ENCODE data around the gene RIF1.

RIF1 gene

DNA sequence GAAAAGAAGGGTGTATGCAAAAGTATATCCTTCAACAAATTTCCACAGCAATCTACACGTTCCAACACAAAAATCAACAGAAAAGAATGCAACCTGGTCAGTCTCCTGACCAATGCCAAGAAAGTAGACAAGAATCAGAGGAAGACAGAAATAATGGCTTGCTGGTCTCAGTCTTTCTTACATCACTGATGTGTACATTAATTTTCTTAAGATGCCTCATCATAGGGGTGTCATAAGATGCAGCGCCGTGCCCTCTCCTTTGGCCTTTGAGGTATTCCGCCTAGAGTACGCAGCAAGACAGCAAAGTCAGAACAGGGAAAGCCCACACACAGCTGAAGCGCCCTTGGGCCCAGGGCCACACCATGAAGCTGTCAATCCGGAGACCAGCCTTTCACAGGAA is 112.9 kb downstream of the RIF1 start:
- Histone ChIP-seq H3K27me3 (no peaks in the 10 kb centered on the region), H3K27ac (no peak overlapping the region), H3K9me3 (no peaks in the 10 kb centered on the region), H3K4me1 (no peaks in the 10 kb centered on the region), H3K4me3 (no peak overlapping the region), H3K36me3 (no peaks in the 10 kb centered on the region)
- intact Hi-C loops (cut with DNase I; ENCODE audit: low total_unique reads): no loop called here
- DNase-seq: no peak
- TF ChIP-seq, protein P1, sequence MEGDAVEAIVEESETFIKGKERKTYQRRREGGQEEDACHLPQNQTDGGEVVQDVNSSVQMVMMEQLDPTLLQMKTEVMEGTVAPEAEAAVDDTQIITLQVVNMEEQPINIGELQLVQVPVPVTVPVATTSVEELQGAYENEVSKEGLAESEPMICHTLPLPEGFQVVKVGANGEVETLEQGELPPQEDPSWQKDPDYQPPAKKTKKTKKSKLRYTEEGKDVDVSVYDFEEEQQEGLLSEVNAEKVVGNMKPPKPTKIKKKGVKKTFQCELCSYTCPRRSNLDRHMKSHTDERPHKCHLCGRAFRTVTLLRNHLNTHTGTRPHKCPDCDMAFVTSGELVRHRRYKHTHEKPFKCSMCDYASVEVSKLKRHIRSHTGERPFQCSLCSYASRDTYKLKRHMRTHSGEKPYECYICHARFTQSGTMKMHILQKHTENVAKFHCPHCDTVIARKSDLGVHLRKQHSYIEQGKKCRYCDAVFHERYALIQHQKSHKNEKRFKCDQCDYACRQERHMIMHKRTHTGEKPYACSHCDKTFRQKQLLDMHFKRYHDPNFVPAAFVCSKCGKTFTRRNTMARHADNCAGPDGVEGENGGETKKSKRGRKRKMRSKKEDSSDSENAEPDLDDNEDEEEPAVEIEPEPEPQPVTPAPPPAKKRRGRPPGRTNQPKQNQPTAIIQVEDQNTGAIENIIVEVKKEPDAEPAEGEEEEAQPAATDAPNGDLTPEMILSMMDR (IDR thresholded peaks at IDR 0.05): no peak

DNA sequence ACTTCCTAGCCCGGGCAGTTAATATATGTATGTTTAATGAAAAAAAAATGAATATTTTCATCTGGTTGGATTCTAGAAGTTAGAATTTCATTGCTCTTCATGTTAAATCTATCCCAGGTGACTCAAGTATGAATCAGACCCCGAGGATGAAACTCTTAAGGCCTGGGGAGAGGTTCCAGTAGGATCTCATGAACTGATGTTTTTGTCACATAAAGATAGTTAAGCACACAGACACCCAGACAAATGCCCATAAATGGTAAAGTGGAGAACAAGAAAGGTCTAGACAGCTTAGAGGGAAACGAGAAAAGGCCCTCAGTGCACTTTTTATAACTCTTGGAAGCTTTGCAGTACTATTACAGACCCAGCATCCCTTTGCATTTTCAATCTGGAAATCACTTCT is 114.1 kb downstream of the RIF1 start:
- Histone ChIP-seq H3K27me3 (no peaks in the 10 kb centered on the region), H3K9me3 (no peaks in the 10 kb centered on the region), H3K27ac (no peak overlapping the region), H3K4me1 (no peaks in the 10 kb centered on the region), H3K36me3 (no peaks in the 10 kb centered on the region), H3K4me3 (no peak overlapping the region)
- intact Hi-C loops (cut with DNase I; ENCODE audit: low total_unique reads): no loop called here
- no peak for DNase-seq
- TF ChIP-seq, protein P1 (IDR thresholded peaks at IDR 0.05): no peak

DNA sequence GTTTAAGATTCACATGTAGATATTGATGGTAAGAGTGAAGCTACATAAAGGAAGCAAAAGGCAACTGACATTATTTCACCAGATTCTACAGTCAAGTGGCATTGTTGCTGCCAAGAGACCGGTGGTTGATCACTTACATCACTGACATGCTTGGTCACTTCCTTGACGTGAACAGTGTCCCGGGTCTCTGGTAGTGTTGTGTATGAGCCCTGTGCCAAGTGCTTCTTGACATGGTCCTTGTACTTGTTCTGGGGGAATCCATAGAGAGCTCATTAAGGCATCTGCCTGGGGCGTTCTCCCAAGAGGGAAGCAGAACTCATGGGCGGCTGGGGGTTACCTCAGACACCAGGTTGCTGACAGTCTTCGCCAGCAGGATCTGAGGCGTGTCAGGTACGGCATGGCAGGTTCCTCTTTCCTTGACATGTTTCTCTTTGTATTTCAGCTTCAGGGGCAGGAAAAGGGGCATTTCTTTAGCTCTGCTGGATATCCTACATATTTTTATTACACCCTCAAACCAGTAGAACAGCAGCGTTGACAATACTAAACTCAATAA is 116.2 kb downstream of the RIF1 start:
- Histone ChIP-seq H3K27ac (no peak overlapping the region), H3K4me3 (no peak overlapping the region), H3K9me3 (no peaks in the 10 kb centered on the region), H3K4me1 (no peaks in the 10 kb centered on the region), H3K36me3 (no peaks in the 10 kb centered on the region), H3K27me3 (no peaks in the 10 kb centered on the region)
- TF ChIP-seq, protein P1 (IDR thresholded peaks at IDR 0.05): no peak
- DNase-seq: no peak
- intact Hi-C loops (cut with DNase I; ENCODE audit: low total_unique reads): no loop called here

DNA sequence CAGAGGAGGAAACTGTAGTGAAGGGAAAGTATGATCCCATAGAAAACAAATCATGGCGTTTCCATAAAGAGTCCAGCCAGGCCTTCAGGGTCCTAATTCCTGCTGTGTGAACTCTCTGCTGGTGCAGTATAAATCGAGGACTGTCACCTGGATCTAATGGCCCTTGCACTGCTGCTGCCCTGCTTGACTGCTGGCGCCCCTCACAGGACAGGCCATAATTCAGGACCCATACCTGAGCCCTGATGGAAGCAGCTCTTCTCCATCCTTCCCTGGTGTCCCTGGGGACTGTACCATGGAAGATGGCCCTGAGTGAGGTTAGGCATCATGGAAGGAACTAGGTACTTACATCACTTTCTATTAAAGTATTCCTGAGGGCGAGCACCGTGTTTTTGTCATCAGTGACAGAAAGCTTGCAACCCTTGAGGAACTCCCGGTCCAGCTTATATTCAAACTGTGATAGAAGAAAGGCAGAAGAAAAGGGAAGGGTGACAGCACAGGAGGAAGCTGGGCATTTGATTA is 116.9 kb downstream of the RIF1 start:
- DNase-seq: no peak
- Histone ChIP-seq H3K27ac (no peak overlapping the region), H3K4me1 (no peaks in the 10 kb centered on the region), H3K36me3 (no peaks in the 10 kb centered on the region), H3K4me3 (no peak overlapping the region), H3K27me3 (no peaks in the 10 kb centered on the region), H3K9me3 (no peaks in the 10 kb centered on the region)
- TF ChIP-seq, protein P1 (IDR thresholded peaks at IDR 0.05): no peak
- intact Hi-C loops (cut with DNase I; ENCODE audit: low total_unique reads): no loop called here

Measured in tibial artery (tissue), 4 donors.